Liver (tissue), 2 donors: ENCODE measurements around the gene AKR7A2.

ENCODE experiments used
- MAX ChIP-seq: IDR thresholded peaks from 2 replicates; pipeline ENCODE4 v1.6.1; 2016; ENCODE audit warnings: antibody characterized with exemption
- RAD21 ChIP-seq, 2 donors: IDR thresholded peaks; 2 replicates each; pipeline ENCODE4 v1.6.1; 2016; ENCODE audit warnings: antibody characterized with exemption in 2 of 2, mild to moderate bottlenecking in 2 of 2
- SP1 ChIP-seq: IDR thresholded peaks from 2 replicates; pipeline ENCODE4 v1.6.1; 2018; ENCODE audit warnings: antibody characterized with exemption, mild to moderate bottlenecking
- TAF1 ChIP-seq: conservative IDR thresholded peaks from 2 replicates; pipeline ENCODE4 v1.6.1; 2016; ENCODE audit warnings: antibody characterized with exemption, mild to moderate bottlenecking
- donor health status: healthy.

- TF ChIP-seq TAF1 = no peak
- TF ChIP-seq SP1 = no peak
- no peak for TF ChIP-seq MAX
- TF ChIP-seq RAD21 (IDR thresholded peaks at IDR 0.05) = no peak
Measured at GRCh38 chr1:19336543-19336942, 24.6 kb upstream of the AKR7A2 start.
